ENCODE data around the gene ZNF397.

GRCh38 chr18:35191698-35192025 lies 49.2 kb upstream of the ZNF397 start:
- TF ChIP-seq CTCF (IDR thresholded peaks at IDR 0.05) (no peak), EZH2 (IDR thresholded peaks at IDR 0.05; ENCODE audit: borderline replicate concordance, insufficient read depth, low read depth, low read length, poor library complexity, severe bottlenecking) (no peak)

Measured in B cell (primary cell).